SK-N-MC (cell line): ENCODE measurements around the gene KRT3.

ENCODE experiments used
- EZH2 ChIP-seq: fragments of 200-600 bp; sonication (generic); IDR thresholded peaks from one replicate; pipeline ENCODE4 v1.6.1; 2017; ENCODE audit warnings: antibody characterized with exemption
- POLR2AphosphoS5 ChIP-seq: IDR thresholded peaks from 2 replicates; pipeline ENCODE4 v1.6.1; 2012; ENCODE audit warnings: mild to moderate bottlenecking, low read depth, low read length, borderline replicate concordance

DNA sequence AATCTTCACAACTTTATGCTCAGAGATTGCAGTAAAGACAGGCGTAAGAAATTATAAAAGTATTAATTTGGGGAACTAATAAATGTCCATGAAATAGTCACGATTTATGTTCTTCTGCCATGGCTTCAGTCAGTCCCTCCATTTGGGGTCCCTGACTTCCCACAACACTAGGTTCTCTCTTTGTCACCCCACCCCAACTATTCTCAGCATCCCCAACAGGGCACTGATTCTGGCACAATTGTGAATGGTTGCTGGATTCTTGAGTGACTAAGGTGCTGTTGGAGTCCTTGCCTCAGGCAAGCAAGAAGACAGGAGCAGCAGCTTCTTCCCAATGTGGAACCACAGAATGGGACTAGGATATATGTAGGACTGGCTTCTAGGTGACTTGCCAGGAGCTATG, 34.1 kb downstream of the KRT3 start:
- TF ChIP-seq POLR2AphosphoS5 = no peak
- no peak for TF ChIP-seq EZH2
